K562 (cell line): ENCODE data around the gene OXA1L.
A peak's percentile ranks its signal among the peaks of the same experiment; 100 is the strongest.

Experiments
- BCL6 ChIP-seq: fragments of 250-450 bp; sonication (Bioruptor Pico); IDR thresholded peaks from 2 replicates; pipeline ENCODE4 v1.4.0; 2020
- EP300 ChIP-seq: IDR thresholded peaks from 2 replicates; pipeline ENCODE4 v1.6.1; 2012; ENCODE audit warnings: low read length, improper control_type of control experiment
- POLR2A ChIP-seq: fragments of 450-650 bp; conservative IDR thresholded peaks from 2 replicates; pipeline ENCODE4 v1.6.1; 2016
- POLR2AphosphoS5 ChIP-seq: IDR thresholded peaks from 2 replicates; pipeline ENCODE4 v1.6.1; 2011; ENCODE audit warnings: mild to moderate bottlenecking, low read depth, low read length, moderate library complexity; ENCODE audit not compliant: control insufficient read depth, insufficient read depth
- SP1 ChIP-seq: sonication (generic); formaldehyde crosslinking; IDR thresholded peaks from 2 replicates; pipeline ENCODE4 v1.8.1; 2022; ENCODE audit warnings: mild to moderate bottlenecking, missing genetic modification reagents
- SP2 ChIP-seq: IDR thresholded peaks from 2 replicates; pipeline ENCODE4 v1.6.1; 2011; ENCODE audit warnings: mild to moderate bottlenecking, low read depth, low read length, moderate library complexity; ENCODE audit not compliant: poor library complexity, severe bottlenecking; ENCODE audit errors: extremely low read depth
- STAT5A ChIP-seq: IDR thresholded peaks from 2 replicates; pipeline ENCODE4 v1.6.1; 2012; ENCODE audit warnings: low read length, inconsistent platforms, borderline replicate concordance
- STAT5B ChIP-seq: fragments of 250-450 bp; sonication (Bioruptor Pico); IDR thresholded peaks from 2 replicates; pipeline ENCODE4 v1.8.0; 2021; ENCODE audit warnings: mild to moderate bottlenecking, inconsistent platforms
- TBL1XR1 ChIP-seq, 2 experiments: IDR thresholded peaks; 2 replicates each; pipeline ENCODE4 v1.6.1; 2012; ENCODE audit warnings: improper control_type of control experiment in 2 of 2, low read length in 2 of 2, mild to moderate bottlenecking in 1 of 2
- TRIM28 ChIP-seq: fragments of 450-650 bp; IDR thresholded peaks from 2 replicates; pipeline ENCODE4 v1.6.1; 2017
- TF ChIP-seq, protein P1 (sequence below), 3 experiments: IDR thresholded peaks in 2 of 3; conservative IDR thresholded peaks in 1 of 3; 2 replicates each; pipeline ENCODE4 v1.5.1; 2011 to 2012; ENCODE audit warnings: low read length in 3 of 3, mild to moderate bottlenecking in 3 of 3, control low read depth in 2 of 3, improper control_type of control experiment in 1 of 3, inconsistent platforms in 1 of 3, low read depth in 1 of 3, mixed read lengths in 1 of 3, moderate library complexity in 1 of 3; ENCODE audit not compliant: insufficient read depth in 2 of 3
- TF ChIP-seq, protein P2 (sequence below): sonication (generic); formaldehyde crosslinking; IDR thresholded peaks from 2 replicates; pipeline ENCODE4 v1.9.0; 2022; ENCODE audit warnings: mild to moderate bottlenecking, missing genetic modification reagents

DNA sequence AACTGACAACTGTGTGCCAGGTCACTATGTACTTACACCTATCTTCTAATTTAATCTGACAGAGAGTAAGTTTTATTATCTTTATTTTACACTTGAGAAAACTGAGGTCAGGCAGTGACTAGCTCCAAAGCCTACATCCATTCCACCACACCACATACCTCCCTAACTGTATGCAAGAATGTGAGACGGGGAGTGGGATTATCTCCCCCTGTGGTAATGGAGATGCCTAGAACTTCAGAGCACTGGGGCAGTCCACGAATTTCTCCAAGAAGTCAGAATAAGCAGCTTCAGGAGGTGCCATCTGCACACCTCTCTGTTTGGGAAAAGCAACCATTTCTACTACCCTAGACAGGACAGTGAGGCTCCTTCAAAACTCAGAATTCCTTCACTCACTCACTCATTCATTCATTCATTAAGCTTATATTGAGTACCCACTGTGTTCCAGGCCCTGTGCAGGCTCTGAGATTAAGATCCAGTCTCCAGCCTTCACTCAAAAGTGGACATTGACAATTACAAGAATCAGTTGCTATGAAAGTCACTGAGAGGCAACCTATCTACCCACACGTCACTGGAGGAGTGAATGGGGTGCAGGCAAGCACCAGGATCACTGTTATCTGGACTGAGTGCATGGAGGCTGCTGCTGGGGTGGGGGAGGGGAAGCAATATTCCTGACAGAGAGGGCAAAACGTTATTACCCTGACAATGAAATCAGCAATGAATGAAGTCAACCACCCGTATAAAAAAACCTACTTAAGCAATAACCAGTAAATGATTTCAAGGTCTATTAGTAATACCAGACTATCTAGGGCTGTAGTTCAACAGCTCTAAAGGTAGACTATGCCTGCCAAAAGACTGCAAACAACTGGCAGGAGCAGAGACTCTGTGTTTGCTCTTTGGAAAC, 30.8 kb downstream of the OXA1L start:
- TF ChIP-seq, protein P1, sequence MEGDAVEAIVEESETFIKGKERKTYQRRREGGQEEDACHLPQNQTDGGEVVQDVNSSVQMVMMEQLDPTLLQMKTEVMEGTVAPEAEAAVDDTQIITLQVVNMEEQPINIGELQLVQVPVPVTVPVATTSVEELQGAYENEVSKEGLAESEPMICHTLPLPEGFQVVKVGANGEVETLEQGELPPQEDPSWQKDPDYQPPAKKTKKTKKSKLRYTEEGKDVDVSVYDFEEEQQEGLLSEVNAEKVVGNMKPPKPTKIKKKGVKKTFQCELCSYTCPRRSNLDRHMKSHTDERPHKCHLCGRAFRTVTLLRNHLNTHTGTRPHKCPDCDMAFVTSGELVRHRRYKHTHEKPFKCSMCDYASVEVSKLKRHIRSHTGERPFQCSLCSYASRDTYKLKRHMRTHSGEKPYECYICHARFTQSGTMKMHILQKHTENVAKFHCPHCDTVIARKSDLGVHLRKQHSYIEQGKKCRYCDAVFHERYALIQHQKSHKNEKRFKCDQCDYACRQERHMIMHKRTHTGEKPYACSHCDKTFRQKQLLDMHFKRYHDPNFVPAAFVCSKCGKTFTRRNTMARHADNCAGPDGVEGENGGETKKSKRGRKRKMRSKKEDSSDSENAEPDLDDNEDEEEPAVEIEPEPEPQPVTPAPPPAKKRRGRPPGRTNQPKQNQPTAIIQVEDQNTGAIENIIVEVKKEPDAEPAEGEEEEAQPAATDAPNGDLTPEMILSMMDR (IDR thresholded peaks at IDR 0.05 in 2 of 3, conservative IDR thresholded peaks at IDR 0.05 in 1 of 3; ENCODE audit: insufficient read depth in 2 of 3, low read depth in 1 of 3, low read length in 3 of 3) = no peak
- TF ChIP-seq POLR2A (no peak), TRIM28 (no peak), TBL1XR1 (IDR thresholded peaks at IDR 0.05; ENCODE audit: low read length in 2 of 2) (no peak), POLR2AphosphoS5 (no peak), SP1 (CRISPR knock-in tag) (no peak), STAT5A (no peak), EP300 (peak; percentile 38; the same call in 1 of the 2 replicates), STAT5B (no peak), SP2 (no peak), BCL6 (CRISPR knock-in tag) (no peak)
- TF ChIP-seq, protein P2, sequence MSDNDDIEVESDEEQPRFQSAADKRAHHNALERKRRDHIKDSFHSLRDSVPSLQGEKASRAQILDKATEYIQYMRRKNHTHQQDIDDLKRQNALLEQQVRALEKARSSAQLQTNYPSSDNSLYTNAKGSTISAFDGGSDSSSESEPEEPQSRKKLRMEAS (CRISPR knock-in tag) = no peak
